ENCODE data around the gene ADARB2.
"Not testable (repeated sequence)": the region's sequence is repeated elsewhere in the genome, so short reads cannot be mapped to it uniquely, and the experiment has no call there.

Gene ADARB2

DNA sequence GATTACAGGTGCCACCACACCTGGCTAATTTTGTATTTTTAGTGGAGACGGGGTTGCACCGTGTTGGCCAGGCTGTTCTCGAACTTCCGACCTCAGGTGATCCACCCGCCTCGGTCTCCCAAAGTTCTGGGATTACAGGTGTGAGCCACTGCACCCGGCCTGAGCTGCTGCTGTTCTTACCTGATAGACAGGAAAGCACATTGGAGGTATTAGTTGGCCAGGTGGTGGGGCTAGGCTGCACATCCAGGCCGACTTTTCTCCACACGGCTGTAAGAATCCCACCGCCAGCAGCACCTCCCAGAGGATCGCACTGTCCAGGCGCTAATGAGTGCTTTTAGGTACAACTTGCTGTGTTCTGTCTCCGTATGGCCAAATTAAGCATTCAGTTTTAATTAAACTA lies 568.6 kb downstream of the ADARB2 start:
- no peak for DNase-seq (ENCODE audit: low read depth)

DNA sequence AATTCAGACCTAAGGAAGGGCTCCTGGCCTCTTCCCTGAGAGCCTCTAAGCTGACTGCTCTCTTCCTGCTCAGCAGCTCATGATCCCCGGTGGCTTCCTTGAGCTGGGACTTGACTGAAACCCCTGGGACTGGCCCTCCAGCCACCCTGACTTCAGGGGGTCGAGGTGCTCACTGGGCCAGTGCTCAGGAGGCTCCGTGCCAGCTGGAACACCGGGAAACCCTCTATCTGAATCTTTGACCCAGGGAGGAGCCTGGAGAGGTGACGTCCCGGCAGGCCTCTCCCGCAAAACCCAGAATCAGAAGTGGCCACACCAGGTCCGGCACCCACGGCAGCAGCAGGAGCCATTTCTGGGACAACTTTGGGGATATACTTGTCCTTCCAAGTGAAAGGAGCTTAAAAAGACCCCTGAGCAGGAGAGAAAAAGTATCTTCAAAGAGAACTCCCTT lies 570.5 kb downstream of the ADARB2 start:
- DNase-seq (ENCODE audit: low read depth), result no peak

DNA sequence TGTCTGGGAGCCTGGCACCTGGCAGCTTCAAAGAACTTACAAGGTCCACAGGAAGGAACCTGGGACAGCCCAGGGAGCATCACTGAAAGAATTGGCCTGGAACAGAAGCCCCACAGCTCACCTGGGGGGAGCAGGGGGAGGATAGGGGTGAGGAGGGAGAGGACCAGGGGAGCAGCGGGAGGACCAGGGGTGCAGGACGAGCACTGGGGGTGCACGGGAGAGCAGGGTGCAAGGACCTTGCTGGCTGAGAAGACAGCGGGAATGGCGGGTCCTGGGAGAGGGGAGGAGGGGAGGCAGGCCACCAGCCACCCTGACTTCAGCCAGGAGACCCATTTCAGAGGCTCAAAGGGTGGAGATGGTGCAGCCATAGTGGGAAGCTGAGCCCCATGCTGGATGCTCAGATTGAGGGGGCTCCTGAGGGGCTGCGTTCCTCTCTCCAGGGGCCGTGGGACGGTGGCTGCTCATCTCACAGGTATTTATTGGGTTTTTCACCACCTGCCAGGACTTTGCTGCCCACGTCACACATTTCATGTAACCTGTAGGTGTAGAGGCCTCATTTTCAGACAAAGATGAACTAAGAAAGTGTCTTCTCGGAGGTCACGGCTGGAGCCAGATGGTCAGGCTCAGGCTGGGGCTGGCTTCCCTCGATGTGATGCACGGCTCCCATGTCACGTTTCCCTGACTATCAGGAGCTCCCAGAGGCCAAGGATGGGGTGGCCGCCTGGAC lies 571.1 kb downstream of the ADARB2 start:
- DNase-seq (ENCODE audit: low read depth), result no peak

DNA sequence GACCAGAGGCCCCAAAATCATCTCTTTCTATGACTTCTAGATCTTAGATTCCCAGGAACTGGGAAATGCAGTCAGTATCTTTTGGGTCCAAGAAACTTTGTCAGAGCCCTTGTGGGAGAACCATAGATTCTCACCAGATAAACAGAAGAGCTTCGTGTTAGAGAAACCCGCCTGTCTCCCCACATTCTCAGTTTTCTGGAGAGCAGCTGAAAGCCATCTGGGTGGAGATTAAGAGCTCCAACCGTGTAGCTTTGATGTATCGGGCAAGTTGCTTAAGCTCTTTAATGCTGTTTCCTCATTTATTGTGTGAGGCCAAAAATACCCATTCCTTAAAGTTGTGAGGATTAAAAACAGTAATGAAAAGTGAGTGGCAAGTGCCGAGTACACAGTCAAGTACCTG lies 573.5 kb downstream of the ADARB2 start:
- DNase-seq (ENCODE audit: low read depth), result no peak

DNA sequence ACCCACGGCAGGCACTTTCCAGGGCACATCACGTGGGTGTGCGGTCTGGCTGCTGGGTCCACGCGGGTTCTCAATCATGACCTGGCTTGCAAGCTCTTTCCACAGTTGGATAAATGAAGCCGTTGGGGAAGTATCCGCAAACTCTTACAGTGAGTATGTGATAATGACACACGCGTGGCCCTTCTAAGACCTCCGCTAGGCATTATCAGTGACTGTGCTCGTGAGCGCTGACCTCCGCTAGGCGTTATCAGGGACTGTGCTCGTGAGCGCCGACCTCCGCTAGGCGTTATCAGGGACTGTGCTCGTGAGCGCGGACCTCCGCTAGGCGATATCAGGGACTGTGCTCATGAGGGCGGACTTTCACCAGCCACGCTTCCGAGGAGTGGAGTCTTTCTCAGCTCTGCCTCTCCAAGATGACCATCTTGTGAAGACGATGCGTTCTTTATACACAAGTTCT lies 574.1 kb downstream of the ADARB2 start:
- DNase-seq (ENCODE audit: low read depth), result no peak

DNA sequence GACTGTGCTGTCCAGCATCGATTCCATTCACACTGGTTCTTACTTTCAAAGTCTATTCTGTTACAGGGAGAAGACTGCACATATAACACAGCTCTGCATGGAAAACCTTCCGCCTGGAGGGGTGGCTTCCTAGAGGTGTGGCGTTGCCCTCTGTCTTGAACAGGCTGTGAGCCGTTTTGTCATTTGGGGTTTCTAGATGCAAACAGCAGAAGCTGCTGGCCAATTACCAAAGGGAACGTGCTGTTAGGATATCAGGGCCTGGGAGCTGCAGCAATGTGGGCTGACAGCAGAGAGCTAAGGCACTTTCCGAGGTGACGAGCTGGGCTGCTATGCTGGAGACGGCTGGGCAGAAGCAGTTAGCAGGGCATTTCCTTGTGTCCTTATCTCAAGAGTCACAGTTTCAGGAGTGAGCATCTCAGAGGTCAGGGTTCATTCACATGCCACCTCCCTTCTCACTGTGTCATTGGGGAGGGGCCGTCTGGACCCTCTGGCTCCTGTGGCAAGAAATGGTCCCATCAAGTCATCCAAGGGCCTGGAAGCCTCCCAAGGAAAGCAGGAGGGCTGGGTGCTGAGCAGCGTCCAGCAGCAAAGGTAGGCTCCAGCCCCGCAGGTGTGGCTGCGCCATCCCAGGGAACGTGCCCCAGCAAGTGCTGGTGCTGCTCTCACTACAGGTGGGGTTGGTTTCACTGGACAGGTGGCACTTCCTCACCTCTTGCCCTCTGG lies 574.7 kb downstream of the ADARB2 start:
- DNase-seq (ENCODE audit: low read depth), result no peak

DNA sequence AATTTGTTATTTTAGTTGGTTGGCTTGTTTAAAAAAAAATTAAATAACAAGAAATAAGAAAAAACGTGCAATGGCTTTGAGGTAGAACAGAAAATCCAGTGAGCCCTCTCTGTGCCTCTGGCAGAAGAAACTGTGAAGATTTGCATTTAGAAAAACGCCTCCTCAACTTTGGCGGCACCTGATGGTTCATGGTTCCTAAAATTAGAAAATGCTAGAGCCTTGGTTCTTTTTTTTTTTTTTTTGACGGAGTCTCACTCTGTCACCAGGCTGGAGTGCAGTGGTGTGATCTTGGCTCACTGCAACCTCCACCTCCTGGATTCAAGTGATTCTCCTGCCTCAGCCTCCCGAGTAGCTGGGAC lies 576.0 kb downstream of the ADARB2 start:
- not testable (repeated sequence) for DNase-seq (ENCODE audit: low read depth)

DNA sequence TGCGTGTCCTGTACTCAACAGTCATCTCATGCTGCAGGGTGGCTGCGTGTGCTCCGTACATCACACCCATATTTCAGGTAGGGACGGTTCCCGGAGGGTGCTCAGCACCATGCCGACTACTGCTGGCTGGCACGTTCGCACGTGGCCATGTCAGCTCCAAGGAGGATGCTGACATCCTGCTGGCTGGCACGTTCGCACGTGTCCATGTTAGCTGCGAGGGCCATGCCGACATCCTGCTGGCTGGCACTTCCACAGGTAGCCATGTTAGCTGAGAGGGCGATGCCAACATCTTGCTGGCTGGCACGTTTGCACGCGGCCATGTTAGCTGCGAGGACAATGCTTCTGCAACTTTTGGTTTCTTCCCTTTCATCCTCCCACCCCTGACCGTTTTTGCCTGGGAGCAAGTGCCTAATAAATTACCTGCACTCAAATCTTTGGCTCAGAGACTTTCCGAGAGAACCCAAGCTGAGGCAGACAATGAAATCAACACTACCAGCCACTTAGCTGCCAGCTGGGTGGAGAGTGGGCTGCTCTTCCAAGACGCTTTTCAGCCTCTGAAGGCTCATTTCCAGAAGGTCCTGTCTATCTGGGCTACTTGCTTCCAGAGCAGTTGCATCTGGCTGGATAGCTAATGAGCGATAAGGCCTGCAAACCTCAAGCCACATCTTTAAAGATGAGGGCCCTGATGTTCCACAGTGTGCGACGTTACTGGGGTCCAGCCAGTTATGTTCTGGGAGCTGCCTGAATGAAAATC lies 576.6 kb downstream of the ADARB2 start:
- no peak for DNase-seq (ENCODE audit: low read depth)

DNA sequence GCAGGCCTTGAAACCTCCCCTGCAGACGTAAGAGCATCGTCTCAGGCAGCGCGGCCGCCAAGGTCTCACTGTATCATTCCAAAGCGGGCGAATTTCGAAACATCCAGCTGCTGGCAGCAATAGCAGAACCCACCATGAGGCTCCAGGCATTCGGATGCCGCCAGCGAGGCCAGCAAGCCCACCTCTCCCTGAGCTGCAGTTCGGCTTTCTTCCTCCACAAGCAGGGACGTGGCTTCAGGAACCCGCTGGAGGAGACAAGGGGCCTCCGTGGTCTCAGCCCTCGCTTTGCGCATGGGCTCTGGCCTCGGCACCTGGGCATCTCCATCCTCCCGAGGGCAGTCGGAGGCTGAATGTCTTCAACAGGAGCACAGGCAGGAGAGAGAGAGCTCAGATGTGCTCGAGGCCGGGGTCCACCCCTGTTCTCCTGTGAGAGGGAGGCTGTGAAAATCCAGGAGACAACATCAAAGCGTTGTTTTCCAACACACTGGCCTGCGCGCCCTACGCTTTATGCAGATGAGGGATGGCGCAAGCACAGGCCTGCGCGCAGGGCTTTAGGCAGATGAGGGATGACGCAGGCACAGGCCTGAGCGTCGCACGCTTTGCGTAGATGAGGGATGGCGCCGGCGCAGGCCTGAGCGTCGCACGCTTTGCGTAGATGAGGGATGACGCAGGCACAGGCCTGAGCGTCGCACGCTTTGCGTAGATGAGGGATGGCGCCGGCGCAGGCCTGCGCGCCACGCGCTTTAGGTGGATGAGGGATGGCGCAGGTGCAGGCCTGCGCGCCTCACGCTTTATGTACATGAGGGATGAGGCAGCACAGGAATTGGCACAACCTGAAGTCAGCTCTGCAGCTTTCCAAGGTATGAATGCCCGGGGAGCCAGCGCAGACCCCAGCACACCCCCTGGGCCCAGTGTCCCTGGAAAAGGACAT lies 577.9 kb downstream of the ADARB2 start:
- DNase-seq (ENCODE audit: low read depth), result no peak

DNA sequence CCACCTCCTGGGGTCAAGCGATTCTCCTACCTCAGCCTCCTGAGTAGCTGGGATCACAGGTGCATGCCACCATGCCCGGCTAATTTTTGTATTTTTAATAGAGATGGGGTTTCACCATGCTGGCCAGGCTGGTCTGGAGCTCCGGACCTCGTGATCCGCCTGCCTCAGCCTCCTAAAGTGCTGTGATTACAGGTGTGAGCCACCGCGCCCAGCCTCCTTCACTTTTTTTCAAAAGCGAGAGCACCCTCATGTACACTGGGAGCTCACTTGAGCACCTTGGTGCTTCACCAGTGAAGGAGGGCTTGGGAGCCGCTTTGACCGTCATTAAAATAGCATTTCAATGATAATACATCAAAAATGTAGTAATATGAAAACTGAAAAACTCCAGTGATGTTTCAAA lies 578.8 kb downstream of the ADARB2 start:
- not testable (repeated sequence) for DNase-seq (ENCODE audit: low read depth)

DNA sequence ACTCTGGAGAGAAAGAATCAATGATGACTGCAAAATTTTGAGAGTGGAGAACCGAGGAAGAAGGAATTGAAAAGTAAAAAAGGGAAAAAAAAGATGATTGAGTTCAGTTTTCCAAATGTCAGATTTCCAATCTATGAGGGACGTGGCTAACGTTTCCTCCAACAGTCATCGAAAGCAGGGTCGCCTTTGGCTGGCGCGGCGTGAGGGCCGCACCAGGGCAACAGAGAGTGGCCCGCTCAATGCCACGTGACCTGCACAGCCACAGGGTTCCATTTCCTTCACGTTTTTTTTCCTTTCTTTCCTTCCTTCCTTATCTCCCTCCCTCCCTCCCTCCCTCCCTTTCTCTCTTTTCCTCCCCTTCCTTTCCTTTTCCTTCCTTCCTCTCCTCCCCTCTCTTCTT lies 579.3 kb downstream of the ADARB2 start:
- no peak for DNase-seq (ENCODE audit: low read depth)

DNA sequence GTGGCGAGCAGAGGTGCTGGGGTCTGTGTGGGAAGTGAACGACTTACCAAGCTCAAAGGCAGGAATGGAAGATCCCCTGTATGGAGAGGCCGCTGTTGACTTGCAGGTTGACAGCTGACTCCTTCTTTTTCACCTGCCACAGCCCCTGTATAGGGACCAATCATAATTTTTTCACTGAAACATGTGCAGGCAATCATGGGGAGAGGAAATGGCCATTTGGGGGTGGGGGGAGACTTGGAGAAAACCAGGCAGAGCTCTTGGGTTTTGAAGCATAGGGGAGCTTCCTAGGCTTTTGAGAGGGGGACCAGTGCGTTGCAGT lies 579.8 kb downstream of the ADARB2 start:
- no peak for DNase-seq (ENCODE audit: low read depth)

DNA sequence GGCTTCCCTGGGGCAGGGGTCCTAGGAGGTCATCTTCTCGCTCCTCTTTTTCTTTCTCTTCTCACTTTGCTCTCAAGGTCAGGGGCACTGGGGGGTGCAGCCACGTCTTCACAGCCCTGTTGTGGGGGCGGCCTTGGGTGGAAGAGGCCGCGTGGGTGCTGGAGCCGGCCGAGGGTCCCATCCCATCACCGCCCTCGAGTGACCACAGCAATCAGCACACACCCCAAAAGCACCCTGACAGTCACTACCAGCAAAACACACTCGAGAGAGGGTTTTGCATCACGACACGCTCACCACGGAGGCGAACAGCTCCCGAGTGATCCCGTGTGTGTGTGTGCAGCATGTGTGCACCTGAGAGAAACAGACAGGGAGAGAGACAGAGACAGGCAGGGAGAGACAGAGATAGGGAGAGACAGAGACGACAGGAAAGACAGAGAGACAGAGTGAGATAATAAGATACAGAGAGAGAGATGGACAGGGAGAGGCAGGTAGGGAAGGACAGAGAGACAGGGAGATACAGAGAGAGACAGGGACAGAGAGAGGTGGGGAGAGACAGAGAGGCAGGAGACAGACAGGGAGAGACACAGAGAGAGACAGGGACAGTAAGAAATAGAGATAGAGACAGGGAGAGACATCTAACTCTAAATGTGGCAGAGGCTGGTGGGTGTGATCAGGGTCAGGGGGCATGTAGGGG lies 580.3 kb downstream of the ADARB2 start:
- no peak for DNase-seq (ENCODE audit: low read depth)

DNA sequence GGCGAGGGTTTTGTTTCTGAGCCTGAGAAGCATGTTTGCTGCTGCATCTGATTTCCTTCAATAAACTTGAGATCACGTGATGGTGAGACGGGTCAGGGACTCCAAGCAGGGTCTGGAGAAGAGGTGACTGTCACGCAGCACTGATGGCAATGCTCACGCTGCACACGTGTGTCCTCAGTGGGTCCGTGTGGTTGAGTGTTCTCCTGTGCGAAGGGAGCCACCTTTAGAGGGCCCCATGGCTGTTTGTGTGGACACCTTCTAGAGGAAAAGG lies 580.8 kb downstream of the ADARB2 start:
- no peak for DNase-seq (ENCODE audit: low read depth)

DNA sequence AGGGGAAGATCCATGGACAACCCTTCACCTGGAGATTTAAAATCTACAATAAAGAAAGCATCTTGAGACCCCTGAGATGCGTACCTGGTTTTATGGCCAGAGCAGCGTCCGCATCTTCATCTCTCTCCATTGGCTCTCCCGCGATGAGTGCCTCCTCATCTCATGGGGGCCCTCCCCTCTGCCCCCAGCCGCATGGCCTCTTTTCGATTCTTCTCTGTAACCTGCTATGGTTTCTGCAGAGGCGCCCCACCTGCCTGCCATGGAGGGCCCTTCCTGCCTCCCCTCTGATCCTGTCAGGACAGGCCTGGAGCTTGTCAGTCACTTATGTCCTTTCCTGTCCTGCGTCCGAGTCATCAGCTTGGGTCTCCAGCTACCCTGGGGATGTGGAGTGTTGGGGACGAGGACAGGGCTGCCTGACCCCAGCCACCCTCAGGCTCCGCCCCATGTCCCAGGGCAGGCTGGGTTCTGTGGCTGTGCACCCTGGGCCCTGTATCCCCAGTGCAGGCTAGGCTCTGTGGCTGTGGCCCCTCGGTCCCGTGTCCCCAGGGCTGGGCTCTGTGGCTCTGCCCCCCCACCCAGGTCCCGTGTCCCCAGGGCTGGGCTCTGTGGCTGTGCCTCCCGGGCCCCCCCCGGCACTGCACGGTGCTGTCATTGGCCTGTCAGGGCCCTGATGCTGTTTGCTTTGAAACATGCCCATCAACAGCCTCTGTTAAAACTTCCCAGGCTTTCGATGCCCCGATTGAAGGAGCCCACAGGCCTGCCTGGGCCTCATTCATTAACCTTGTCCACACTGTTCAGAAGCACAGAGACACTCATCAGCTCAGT lies 581.3 kb downstream of the ADARB2 start:
- DNase-seq (ENCODE audit: low read depth), result no peak

DNA sequence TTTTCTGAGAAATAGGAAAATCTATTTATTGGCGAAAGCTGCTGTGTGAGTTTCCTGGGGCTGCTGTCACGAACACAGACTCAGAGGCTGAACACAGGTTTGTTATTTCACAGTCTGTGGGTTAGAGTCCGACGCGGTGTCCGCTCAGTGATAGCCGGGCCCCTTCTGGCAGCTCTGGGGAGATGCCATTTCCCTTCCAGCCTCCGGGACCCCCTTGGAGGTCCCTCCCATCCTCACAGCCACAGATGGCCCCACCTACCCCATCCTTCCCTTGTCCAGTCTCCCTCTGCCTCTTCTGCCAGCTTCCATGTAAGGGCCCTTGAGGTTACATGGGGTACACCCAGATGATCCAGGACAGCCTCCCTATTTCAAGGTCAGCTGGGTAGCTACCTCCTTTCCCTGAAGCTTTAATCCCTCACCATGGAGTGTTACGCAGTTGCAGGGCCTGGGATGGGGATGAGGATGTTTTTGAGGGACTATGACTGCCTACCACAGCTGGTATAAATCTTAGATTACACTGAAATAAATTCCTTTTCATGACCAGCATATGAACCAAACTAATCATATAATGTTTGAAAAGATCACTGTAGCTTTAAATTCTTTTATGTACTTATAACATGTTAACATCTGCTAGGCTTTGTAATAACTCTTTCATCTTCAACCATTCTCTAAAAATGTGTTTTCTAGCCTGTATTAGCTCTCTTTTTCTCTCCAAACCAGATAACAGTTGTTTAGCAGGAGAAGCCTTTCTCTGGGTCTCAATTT lies 582.6 kb downstream of the ADARB2 start:
- DNase-seq (ENCODE audit: low read depth), result no peak

DNA sequence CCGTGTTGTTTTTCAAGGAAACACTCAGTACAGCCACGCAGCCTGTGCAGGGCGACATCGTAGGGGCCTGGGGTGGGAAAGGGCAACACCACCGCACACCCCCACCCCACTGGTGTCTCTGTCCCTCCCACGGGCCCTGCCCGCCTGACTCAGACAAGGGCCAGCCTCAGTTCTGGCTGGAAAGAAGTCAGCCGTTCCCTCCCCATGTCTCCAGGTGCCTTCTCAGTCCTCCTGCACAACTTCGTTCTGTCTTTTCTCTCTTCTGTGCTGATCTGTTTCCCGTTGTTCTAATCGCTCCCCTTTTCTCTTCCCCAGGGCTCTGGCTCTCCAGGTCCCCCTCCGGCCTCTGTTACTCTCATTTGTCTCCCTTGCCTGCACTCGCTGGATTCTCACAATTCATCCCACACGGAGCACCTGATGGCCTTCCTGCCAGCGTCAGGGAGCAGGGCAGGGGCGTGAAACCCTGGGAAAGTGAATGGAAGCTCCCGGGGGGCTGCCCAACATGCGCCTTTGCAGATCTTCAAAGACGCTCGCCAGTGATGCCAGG lies 583.4 kb downstream of the ADARB2 start:
- no peak for DNase-seq (ENCODE audit: low read depth)

DNA sequence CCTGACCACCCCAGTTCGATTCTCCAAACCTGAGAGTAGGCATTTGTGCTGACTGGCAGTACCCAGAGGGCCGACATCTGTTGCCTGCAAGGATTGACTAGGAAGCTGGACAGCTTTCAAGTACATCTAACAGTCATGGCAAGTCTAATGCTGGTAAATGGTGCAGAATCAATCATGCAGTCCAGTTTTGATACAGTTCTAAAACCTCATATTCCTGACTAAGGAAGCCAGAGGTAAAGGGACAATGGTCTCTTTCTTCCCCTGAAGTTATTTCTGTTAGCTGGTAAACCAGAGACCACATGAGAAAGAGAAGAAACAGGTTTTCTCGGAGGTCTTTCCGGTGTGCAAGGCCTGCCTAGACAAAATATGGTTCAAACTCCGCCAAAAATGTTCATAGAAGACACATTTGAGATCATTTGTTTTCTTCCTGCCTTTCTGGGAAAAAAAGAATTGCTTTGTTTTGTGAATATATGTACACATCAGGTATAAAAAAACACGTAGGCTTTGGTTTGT lies 584.0 kb downstream of the ADARB2 start:
- no peak for DNase-seq (ENCODE audit: low read depth)

All from stimulated activated CD8-positive, alpha-beta memory T cell treated with anti-CD3 and anti-CD28 coated beads, Interleukin-7, amount 100 ng/mL, for 24 hours (primary cell).